H1 (cell line): ENCODE measurements around the gene PIK3R1. TPM values are rescaled to one million over a fixed set of nuclear protein-coding genes. Genes with fewer than 3 reads are reported as not detected.

Experiments
- CTCF ChIA-PET: fragments of 300-600 bp; sonication (Branson Sonifier 250); formaldehyde crosslinking; loops from one replicate; lab custom pipeline; 2021; ENCODE audit not compliant: partially characterized antibody; lab: Charles Lee
- POLR2A ChIA-PET: fragments of 300-600 bp; sonication (Branson Sonifier 250); formaldehyde crosslinking; loops from one replicate; lab custom pipeline; 2021; ENCODE audit warnings: inconsistent platforms; ENCODE audit not compliant: partially characterized antibody; lab: Charles Lee
- DNase-seq, 2 experiments: peaks; one replicate each; pipeline versions ENCODE4 v3.0.0 to v3.0.0-alpha.2; 2010 to 2022; ENCODE audit warnings: low spot score in 2 of 2, low read depth in 1 of 2, mixed read lengths in 1 of 2
- FAIRE-seq: peaks from 2 replicates; lab custom pipeline; 2011; peaks lifted over from hg19 to GRCh38; lab: Jason Lieb, UNC
- H2AFZ ChIP-seq: 2 replicates; pipeline ENCODE4 v1.8.1; 2012; ENCODE audit warnings: low read length, inconsistent platforms
- H2AK5ac ChIP-seq: 2 replicates; pipeline ENCODE4 v1.6.1; 2013; ENCODE audit warnings: low read depth, low read length
- H2BK120ac ChIP-seq: replicated peaks from 2 replicates; pipeline ENCODE3; 2013; ENCODE audit warnings: low read depth, low read length, inconsistent platforms
- H2BK12ac ChIP-seq: 2 replicates; pipeline ENCODE4 v1.6.1; 2013; ENCODE audit warnings: low read depth, low read length
- H2BK15ac ChIP-seq: 2 replicates; pipeline ENCODE4 v1.6.1; 2013; ENCODE audit warnings: low read length
- H2BK20ac ChIP-seq: 2 replicates; pipeline ENCODE4 v1.6.1; 2013; ENCODE audit warnings: low read length
- H2BK5ac ChIP-seq: 2 replicates; pipeline ENCODE4 v1.6.1; 2013; ENCODE audit warnings: low read depth, low read length
- H3K14ac ChIP-seq: 2 replicates; pipeline ENCODE4 v1.6.1; 2013; ENCODE audit warnings: inconsistent platforms; ENCODE audit not compliant: insufficient read length
- H3K18ac ChIP-seq: 2 replicates; pipeline ENCODE4 v1.6.1; 2013; ENCODE audit warnings: low read length; ENCODE audit errors: extremely low read depth
- H3K23ac ChIP-seq: 2 replicates; pipeline ENCODE4 v1.6.1; 2013; ENCODE audit warnings: inconsistent platforms; ENCODE audit not compliant: insufficient read length
- H3K23me2 ChIP-seq: 2 replicates; pipeline ENCODE4 v1.6.1; 2013; ENCODE audit warnings: low read depth, low read length
- H3K27ac ChIP-seq: 2 replicates; pipeline ENCODE4 v1.6.1; 2011; ENCODE audit warnings: low read depth, low read length, inconsistent platforms
- H3K27me3 ChIP-seq, 4 experiments: replicated peaks in 1 of 4; 1 replicate in 1 of 4; 2 replicates in 3 of 4; pipeline versions ENCODE4 v1.6.1 to v1.8.1; 2011 to 2013; ENCODE audit warnings: low read length in 3 of 4, mild to moderate bottlenecking in 3 of 4, inconsistent platforms in 2 of 4, mixed read lengths in 2 of 4, moderate library complexity in 1 of 4; ENCODE audit not compliant: control insufficient read depth in 3 of 4, insufficient read depth in 3 of 4; ENCODE audit errors: extremely low read depth in 1 of 4
- H3K36me3 ChIP-seq, 4 experiments: 2 replicates each; pipeline versions ENCODE4 v1.6.1 to v1.8.1; 2011 to 2013; ENCODE audit warnings: mild to moderate bottlenecking in 4 of 4, low read length in 3 of 4, moderate library complexity in 2 of 4, control low read depth in 1 of 4, inconsistent platforms in 1 of 4; ENCODE audit not compliant: insufficient read depth in 4 of 4, control insufficient read depth in 2 of 4
- H3K4ac ChIP-seq: replicated peaks from 2 replicates; pipeline ENCODE3; 2013; ENCODE audit warnings: low read length, low read depth, mixed read lengths, inconsistent platforms; ENCODE audit not compliant: insufficient read length
- H3K4me1 ChIP-seq, 4 experiments: replicated peaks in 1 of 4; 1 replicate in 1 of 4; 2 replicates in 3 of 4; pipeline versions ENCODE4 v1.6.1 to v1.8.1; 2011 to 2013; ENCODE audit warnings: low read length in 3 of 4, inconsistent platforms in 2 of 4, mixed read lengths in 1 of 4; ENCODE audit not compliant: insufficient read depth in 4 of 4, control insufficient read depth in 3 of 4
- H3K4me2 ChIP-seq, 2 experiments: 2 replicates each; pipeline versions ENCODE4 v1.6.1 to v1.8.1; 2011 to 2013; ENCODE audit warnings: low read depth in 2 of 2, low read length in 2 of 2, control low read depth in 1 of 2, inconsistent platforms in 1 of 2, mild to moderate bottlenecking in 1 of 2; ENCODE audit not compliant: insufficient read depth in 1 of 2
- H3K4me3 ChIP-seq, 4 experiments: fragments of 200-600, 300-600 bp in 1 of 4; sonication (generic), shearing (Covaris generic), sonication (Bioruptor Twin) in 1 of 4; 2 replicates each; pipeline versions ENCODE4 v1.5.1 to v1.8.1; 2011 to 2016; ENCODE audit warnings: low read length in 4 of 4, low read depth in 3 of 4, control low read depth in 2 of 4, inconsistent platforms in 2 of 4, mild to moderate bottlenecking in 2 of 4, mixed read lengths in 1 of 4, moderate library complexity in 1 of 4; ENCODE audit not compliant: insufficient read depth in 2 of 4; ENCODE audit errors: extremely low read depth in 1 of 4
- H3K56ac ChIP-seq: replicated peaks from 2 replicates; pipeline ENCODE3; 2013; ENCODE audit warnings: low read depth, mild to moderate bottlenecking, mixed read lengths, low read length, inconsistent platforms; ENCODE audit not compliant: insufficient read length
- H3K79me1 ChIP-seq: 2 replicates; pipeline ENCODE4 v1.6.1; 2013; ENCODE audit warnings: low read depth, low read length, control low read depth
- H3K79me2 ChIP-seq, 2 experiments: 2 replicates each; pipeline versions ENCODE4 v1.6.1 to v1.8.1; 2012 to 2013; ENCODE audit warnings: low read length in 2 of 2, mild to moderate bottlenecking in 2 of 2, inconsistent platforms in 1 of 2; ENCODE audit not compliant: insufficient read depth in 2 of 2, control insufficient read depth in 1 of 2
- H3K9ac ChIP-seq, 4 experiments: replicated peaks in 1 of 4; 1 replicate in 1 of 4; 2 replicates in 3 of 4; pipeline versions ENCODE4 v1.6.1 to v1.8.1; 2011 to 2013; ENCODE audit warnings: low read depth in 3 of 4, low read length in 3 of 4, control low read depth in 2 of 4, mild to moderate bottlenecking in 2 of 4, moderate library complexity in 2 of 4, inconsistent platforms in 1 of 4; ENCODE audit errors: extremely low read depth in 1 of 4
- H3K9me3 ChIP-seq, 2 experiments: 2 replicates each; pipeline versions ENCODE4 v1.6.1 to v1.8.1; 2012 to 2013; ENCODE audit warnings: mild to moderate bottlenecking in 2 of 2, moderate library complexity in 2 of 2, control low read depth in 1 of 2, inconsistent platforms in 1 of 2, low read depth in 1 of 2, low read length in 1 of 2, mixed read lengths in 1 of 2; ENCODE audit not compliant: insufficient read depth in 2 of 2
- H4K20me1 ChIP-seq, 2 experiments: replicated peaks in 1 of 2; 2 replicates each; pipeline versions ENCODE3 to v1.8.1; 2011 to 2013; ENCODE audit warnings: inconsistent platforms in 2 of 2, low read length in 2 of 2, mild to moderate bottlenecking in 1 of 2; ENCODE audit not compliant: insufficient read depth in 2 of 2, control insufficient read depth in 1 of 2
- H4K5ac ChIP-seq: 2 replicates; pipeline ENCODE4 v1.6.1; 2013; ENCODE audit warnings: low read length, low read depth, mixed read lengths, inconsistent platforms; ENCODE audit not compliant: insufficient read length
- H4K8ac ChIP-seq: 2 replicates; pipeline ENCODE4 v1.8.0; 2013; ENCODE audit warnings: mild to moderate bottlenecking, moderate library complexity, low read length, inconsistent platforms; ENCODE audit not compliant: insufficient read depth; ENCODE audit errors: extremely low read depth
- H4K91ac ChIP-seq: replicated peaks from 2 replicates; pipeline ENCODE3; 2013; ENCODE audit warnings: low read length, mixed read lengths, inconsistent platforms; ENCODE audit not compliant: insufficient read length
- CHD2 ChIP-seq: IDR thresholded peaks from 2 replicates; pipeline ENCODE4 v1.6.1; 2012; ENCODE audit warnings: low read length, improper control_type of control experiment
- CTBP2 ChIP-seq: IDR thresholded peaks from 2 replicates; pipeline ENCODE4 v1.7.0; 2011; ENCODE audit warnings: borderline replicate concordance, mild to moderate bottlenecking, moderate library complexity, mixed read lengths, low read length; ENCODE audit not compliant: insufficient read depth, insufficient read length
- EZH2 ChIP-seq: fragments of 200-600 bp; sonication (generic); IDR thresholded peaks from 2 replicates; pipeline ENCODE4 v1.7.1; 2012; ENCODE audit warnings: low read depth, mild to moderate bottlenecking, moderate library complexity, low read length, inconsistent platforms; ENCODE audit not compliant: severe bottlenecking
- HDAC2 ChIP-seq, 2 experiments: fragments of 300-600 bp in 1 of 2; sonication (generic) in 1 of 2; IDR thresholded peaks; 2 replicates each; pipeline ENCODE4 v1.6.1; 2011 to 2012; ENCODE audit warnings: low read depth in 2 of 2, low read length in 2 of 2, mild to moderate bottlenecking in 2 of 2, moderate library complexity in 2 of 2, borderline replicate concordance in 1 of 2, inconsistent platforms in 1 of 2
- KDM4A ChIP-seq: IDR thresholded peaks from one replicate; pipeline ENCODE4 v1.7.1; 2012; ENCODE audit warnings: low read depth, mild to moderate bottlenecking, moderate library complexity, low read length, inconsistent platforms; ENCODE audit not compliant: severe bottlenecking
- RBBP5 ChIP-seq: IDR thresholded peaks from 2 replicates; pipeline ENCODE4 v1.7.1; 2012; ENCODE audit warnings: low read depth, mild to moderate bottlenecking, inconsistent platforms, low read length, moderate library complexity, borderline replicate concordance
- RXRA ChIP-seq: IDR thresholded peaks from 2 replicates; pipeline ENCODE4 v1.6.1; 2011; ENCODE audit warnings: low read depth, mild to moderate bottlenecking, low read length, moderate library complexity; ENCODE audit not compliant: insufficient read depth
- SIN3A ChIP-seq, 2 experiments: IDR thresholded peaks in 1 of 2; conservative IDR thresholded peaks in 1 of 2; 2 replicates each; pipeline ENCODE4 v1.6.1; 2011 to 2012; ENCODE audit warnings: low read length in 2 of 2, improper control_type of control experiment in 1 of 2, low read depth in 1 of 2, mild to moderate bottlenecking in 1 of 2
- SUZ12 ChIP-seq: fragments of 200-600 bp; sonication (generic); IDR thresholded peaks from 2 replicates; pipeline ENCODE4 v1.6.1; 2012; ENCODE audit warnings: mild to moderate bottlenecking, inconsistent platforms, low read length, moderate library complexity, mixed read lengths
- WGBS, 2 experiments: shearing (Covaris generic) in 1 of 2; methylation state at CpG; one replicate each; pipeline versions ENCODE4 v1.1.6 to v1.1.7; 2013 to 2015; ENCODE audit warnings: low lambda C conversion rate in 2 of 2, mixed read lengths in 2 of 2, inconsistent platforms in 1 of 2, low coverage in 1 of 2, missing lambda C conversion rate in 1 of 2; ENCODE audit not compliant: insufficient replicate concordance in 2 of 2, insufficient coverage in 1 of 2, insufficient read length in 1 of 2; ENCODE audit errors: extremely low coverage in 1 of 2, missing lambda C conversion rate in 1 of 2; 5-methylcytosine and 5-hydroxymethylcytosine counted together
- polyA plus RNA-seq, 7 experiments: library from polyadenylated mRNA; depleted of rRNA in 3 of 7; stranded (reverse) in 5 of 7; unstranded in 2 of 7; fragments of >200 nt in 5 of 7; fragments of 200-250 nt in 2 of 7; gene quantifications; 1 replicate in 5 of 7; 2 replicates in 1 of 7; 4 replicates in 1 of 7; pipeline versions ENCODE4 v1.2.1 to v1.2.3, GENCODE V29; 2011 to 2013; ENCODE audit warnings: missing spikeins in 2 of 7, mixed read lengths in 2 of 7
- total RNA-seq: library from RNA; stranded (reverse); fragmentation: NEBNext Ultra II Directional; extraction: Animal tissue kit (Norgen Biotek cat#: 25700); gene quantifications from 2 replicates; pipeline ENCODE4 v1.2.1, GENCODE V29; 2021
- TF ChIP-seq, protein P1 (sequence below), 3 experiments: IDR thresholded peaks; 1 replicate in 2 of 3; 2 replicates in 1 of 3; pipeline versions ENCODE4 v1.5.1 to v1.6.1; 2011; ENCODE audit warnings: low read length in 3 of 3, mild to moderate bottlenecking in 3 of 3, inconsistent platforms in 2 of 3, low read depth in 1 of 3, moderate library complexity in 1 of 3; ENCODE audit not compliant: insufficient read depth in 1 of 3; ENCODE audit errors: control extremely low read depth in 1 of 3

The PIK3R1 gene
- total and polyA plus RNA-seq, 2 of the 8 experiments (the other 6 are each of a cell fraction or from before 2014, with no cell fraction given), result 2.3 to 13.7 TPM

- Histone ChIP-seq H2BK120ac (no peak overlapping the region), H3K56ac (no peak overlapping the region), H3K14ac (no peak overlapping the region), H2AK5ac (no peak overlapping the region), H3K79me1 (no peaks in the 10 kb centered on the region), H2BK15ac (no peak overlapping the region), H4K8ac (no peak overlapping the region; the same call in 1 of the 2 replicates), H3K27ac (no peak overlapping the region), H2BK5ac (no peak overlapping the region), H3K79me2 (no peaks in the 10 kb centered on the region), H4K20me1 (no peaks in the 10 kb centered on the region), H3K23ac (no peak overlapping the region), H3K4me3 (no peak overlapping the region), H3K18ac (no peak overlapping the region), H2BK12ac (no peak overlapping the region), H3K23me2 (no peaks in the 10 kb centered on the region), H3K4ac (no peak overlapping the region), H3K9me3 (no peaks in the 10 kb centered on the region), H4K5ac (no peak overlapping the region), H3K9ac (no peak overlapping the region), H3K27me3 (no peaks in the 10 kb centered on the region), H3K4me2 (no peak overlapping the region), H3K4me1 (no peaks in the 10 kb centered on the region), H4K91ac (no peak overlapping the region), H2AFZ (no peak overlapping the region), H3K36me3 (peaks cover 2 to 30% (median 26%) of the 10 kb centered on the region in 4 experiments; a peak in 6 of 8 replicates), H2BK20ac (no peak overlapping the region)
- 88% methylated on average over 4 of the region's 4 CpGs; no CpG with 5 or more reads in 1 of the 2 experiments for WGBS, 2 experiments
- POLR2A ChIA-PET, result no interaction called here
- no peak for FAIRE-seq
- CTCF ChIA-PET, result interaction anchor here (0.5 to 2.3 kb wide), 6 partner anchors 9 to 796 kb away, joined by 3 to 11 read pairs (median 3); partner anchors contain the start of gene SLC30A5
- DNase-seq, result no peak
- TF ChIP-seq KDM4A (no peak), RBBP5 (no peak), EZH2 (no peak), SUZ12 (no peak), HDAC2 (IDR thresholded peaks at IDR 0.05; ENCODE audit: borderline replicate concordance in 1 of 2, low read depth in 2 of 2, low read length in 2 of 2) (no peak), CTBP2 (no peak), SIN3A (conservative IDR thresholded peaks at IDR 0.05 in 1 of 2, IDR thresholded peaks at IDR 0.05 in 1 of 2; ENCODE audit: low read depth in 1 of 2, low read length in 2 of 2) (no peak), CHD2 (no peak), RXRA (no peak)
- TF ChIP-seq, protein P1, sequence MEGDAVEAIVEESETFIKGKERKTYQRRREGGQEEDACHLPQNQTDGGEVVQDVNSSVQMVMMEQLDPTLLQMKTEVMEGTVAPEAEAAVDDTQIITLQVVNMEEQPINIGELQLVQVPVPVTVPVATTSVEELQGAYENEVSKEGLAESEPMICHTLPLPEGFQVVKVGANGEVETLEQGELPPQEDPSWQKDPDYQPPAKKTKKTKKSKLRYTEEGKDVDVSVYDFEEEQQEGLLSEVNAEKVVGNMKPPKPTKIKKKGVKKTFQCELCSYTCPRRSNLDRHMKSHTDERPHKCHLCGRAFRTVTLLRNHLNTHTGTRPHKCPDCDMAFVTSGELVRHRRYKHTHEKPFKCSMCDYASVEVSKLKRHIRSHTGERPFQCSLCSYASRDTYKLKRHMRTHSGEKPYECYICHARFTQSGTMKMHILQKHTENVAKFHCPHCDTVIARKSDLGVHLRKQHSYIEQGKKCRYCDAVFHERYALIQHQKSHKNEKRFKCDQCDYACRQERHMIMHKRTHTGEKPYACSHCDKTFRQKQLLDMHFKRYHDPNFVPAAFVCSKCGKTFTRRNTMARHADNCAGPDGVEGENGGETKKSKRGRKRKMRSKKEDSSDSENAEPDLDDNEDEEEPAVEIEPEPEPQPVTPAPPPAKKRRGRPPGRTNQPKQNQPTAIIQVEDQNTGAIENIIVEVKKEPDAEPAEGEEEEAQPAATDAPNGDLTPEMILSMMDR (IDR thresholded peaks at IDR 0.05; ENCODE audit: control extremely low read depth in 1 of 3, insufficient read depth in 1 of 3, low read depth in 1 of 3, low read length in 3 of 3), result no peak
Measured at GRCh38 chr5:68297656-68298055, 82.1 kb downstream of the PIK3R1 start.
